GM12878 (cell line): ENCODE results near the gene LTBP4. TPM values are rescaled to one million over a fixed set of nuclear protein-coding genes. Genes with fewer than 3 reads are reported as not detected.

Experiments
- CBFB ChIP-seq: IDR thresholded peaks from 2 replicates; pipeline ENCODE4 v1.6.1; 2016; ENCODE audit warnings: antibody characterized with exemption, low read depth
- CEBPB ChIP-seq, 2 experiments: fragments of 150-350 bp in 1 of 2; IDR thresholded peaks; 2 replicates each; pipeline ENCODE4 v1.6.1; 2012 to 2014; ENCODE audit warnings: low read depth in 2 of 2, low read length in 2 of 2, borderline replicate concordance in 1 of 2, inconsistent platforms in 1 of 2
- EP300 ChIP-seq, 2 experiments: fragments of 150-350 bp in 1 of 2; IDR thresholded peaks; 2 replicates each; pipeline ENCODE4 v1.6.1; 2011 to 2012; ENCODE audit warnings: low read depth in 2 of 2, low read length in 2 of 2, borderline replicate concordance in 1 of 2, improper control_type of control experiment in 1 of 2, inconsistent platforms in 1 of 2; ENCODE audit not compliant: control insufficient read depth in 1 of 2
- HCFC1 ChIP-seq: fragments of 150-350 bp; IDR thresholded peaks from 2 replicates; pipeline ENCODE4 v1.6.1; 2014; ENCODE audit warnings: low read length
- HDAC6 ChIP-seq: fragments of 200-600 bp; sonication (generic); IDR thresholded peaks from one replicate; pipeline ENCODE4 v1.8.0; 2017; ENCODE audit warnings: antibody characterized with exemption; ENCODE audit not compliant: unreplicated experiment
- IRF3 ChIP-seq: fragments of 450-650 bp; IDR thresholded peaks from 2 replicates; pipeline ENCODE4 v1.6.1; 2014; ENCODE audit warnings: mild to moderate bottlenecking
- KDM1A ChIP-seq: fragments of 200-600 bp; sonication (generic); IDR thresholded peaks from 2 replicates; pipeline ENCODE4 v1.6.1; 2016; ENCODE audit warnings: borderline replicate concordance
- MEF2A ChIP-seq: IDR thresholded peaks from 2 replicates; pipeline ENCODE4 v1.6.1; 2011; ENCODE audit warnings: low read depth, mild to moderate bottlenecking, low read length, moderate library complexity; ENCODE audit not compliant: insufficient read depth
- MLLT1 ChIP-seq: fragments of 450-650 bp; IDR thresholded peaks from 2 replicates; pipeline ENCODE4 v1.6.1; 2016; ENCODE audit warnings: mild to moderate bottlenecking
- MYB ChIP-seq: fragments of 150-350 bp; IDR thresholded peaks from 2 replicates; pipeline ENCODE4 v1.6.1; 2014; ENCODE audit warnings: mild to moderate bottlenecking, low read depth, low read length, borderline replicate concordance
- POLR2AphosphoS2 ChIP-seq: IDR thresholded peaks from 2 replicates; pipeline ENCODE4 v1.6.1; 2011; ENCODE audit warnings: low read depth, mild to moderate bottlenecking, low read length, improper control_type of control experiment, moderate library complexity
- POU2F2 ChIP-seq: IDR thresholded peaks from 3 replicates; pipeline ENCODE4 v1.6.1; 2011; ENCODE audit warnings: low read depth, mild to moderate bottlenecking, low read length, borderline replicate concordance
- RAD51 ChIP-seq: fragments of 450-650 bp; IDR thresholded peaks from 2 replicates; pipeline ENCODE4 v1.6.1; 2016; ENCODE audit warnings: moderate library complexity, mild to moderate bottlenecking, inconsistent platforms
- REST ChIP-seq: IDR thresholded peaks from 2 replicates; pipeline ENCODE4 v1.6.1; 2012; ENCODE audit warnings: mild to moderate bottlenecking, low read depth, low read length
- SMC3 ChIP-seq: IDR thresholded peaks from 2 replicates; pipeline ENCODE4 v1.6.1; 2011; ENCODE audit warnings: low read length, improper control_type of control experiment, borderline replicate concordance
- TBL1XR1 ChIP-seq: IDR thresholded peaks from 2 replicates; pipeline ENCODE4 v1.6.1; 2012; ENCODE audit warnings: low read depth, low read length, improper control_type of control experiment
- TCF12 ChIP-seq: IDR thresholded peaks from 2 replicates; pipeline ENCODE4 v1.6.1; 2011; ENCODE audit warnings: low read depth, mild to moderate bottlenecking, low read length
- ZNF207 ChIP-seq: fragments of 450-650 bp; IDR thresholded peaks from 2 replicates; pipeline ENCODE4 v1.6.1; 2014; ENCODE audit warnings: antibody characterized with exemption, mild to moderate bottlenecking, borderline replicate concordance
- ZNF274 ChIP-seq: IDR thresholded peaks from one replicate; pipeline ENCODE4 v1.8.0; 2011; ENCODE audit not compliant: insufficient read length, insufficient read depth
- polyA plus RNA-seq, 11 experiments: library from polyadenylated mRNA; depleted of rRNA in 4 of 11; unstranded in 6 of 11; stranded (reverse) in 5 of 11; fragments of >200 nt; fragmentation: Nextera tagmentation in 4 of 11; fragmentation: Illumina TruSeq in 1 of 11; extraction: Ambion mirVana in 4 of 11; extraction: Trizol in 1 of 11; gene quantifications; 1 replicate in 1 of 11; 2 replicates in 10 of 11; pipeline versions ENCODE4 v1.2.1 to v1.2.3, GENCODE V29; 2011 to 2016; ENCODE audit warnings: inconsistent platforms in 2 of 11, missing spikeins in 2 of 11, low read depth in 1 of 11
- total RNA-seq, 4 experiments: library from RNA; depleted of rRNA in 3 of 4; stranded (reverse); fragments of >200 nt in 3 of 4; fragmentation: Illumina TruSeq in 1 of 4; extraction: Trizol in 1 of 4; gene quantifications; 2 replicates each; pipeline versions ENCODE4 v1.2.1 to v1.2.3, GENCODE V29; 2013 to 2021
- TF ChIP-seq, protein P1 (sequence below): IDR thresholded peaks from 2 replicates; pipeline ENCODE4 v1.6.1; 2012; ENCODE audit warnings: low read depth, low read length, improper control_type of control experiment
- TF ChIP-seq, protein P2 (sequence below): IDR thresholded peaks from 2 replicates; pipeline ENCODE4 v1.6.1; 2012; ENCODE audit warnings: low read depth, low read length, improper control_type of control experiment

Gene LTBP4
- total and polyA plus RNA-seq, 10 of the 15 experiments (the other 5 are each of a cell fraction or from before 2014, with no cell fraction given) = 0.09 to 34.6 (median 8.5) TPM; not detected in 1

DNA sequence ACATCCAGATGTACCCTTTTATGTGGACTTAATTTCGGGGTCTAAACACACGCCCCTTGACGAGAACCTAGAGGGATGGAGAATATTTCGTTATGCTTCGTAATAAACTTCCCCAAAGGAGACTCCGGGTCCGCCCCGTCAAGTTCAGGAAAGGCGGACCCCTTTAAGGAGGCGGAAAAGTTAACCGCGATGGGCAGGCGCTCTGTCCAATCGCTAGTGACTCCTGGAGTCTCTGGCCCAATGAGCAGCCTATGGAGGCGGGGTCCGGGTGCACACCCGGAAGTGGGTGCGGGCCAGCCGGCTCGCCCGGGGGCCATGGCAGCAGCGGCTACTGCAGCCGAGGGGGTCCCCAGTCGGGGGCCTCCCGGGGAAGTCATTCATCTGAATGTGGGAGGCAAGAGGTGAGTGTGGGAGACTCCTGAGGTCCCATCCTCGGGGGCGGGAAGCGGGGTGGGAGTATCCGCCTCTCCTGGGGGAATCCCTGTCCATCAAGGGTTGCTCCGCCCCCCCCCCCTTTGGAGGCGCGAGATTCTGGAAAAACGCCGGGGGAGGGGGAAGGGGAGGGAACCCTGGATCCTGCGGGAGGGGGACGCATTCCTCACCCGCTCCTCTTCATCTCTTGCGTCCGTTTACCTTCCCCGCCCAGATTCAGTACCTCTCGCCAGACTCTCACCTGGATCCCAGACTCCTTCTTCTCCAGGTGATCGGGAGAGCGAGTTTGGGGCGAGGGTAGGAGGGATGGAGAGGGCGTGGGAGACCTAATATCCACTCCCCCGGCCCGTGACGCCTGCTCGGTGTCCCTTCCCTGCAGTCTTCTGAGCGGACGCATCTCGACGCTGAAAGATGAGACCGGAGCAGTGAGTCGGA is 24.4 kb upstream of the LTBP4 start, which contains the start of gene SHKBP1 (continued):
- peak; percentile 96 for TF ChIP-seq IRF3
- TF ChIP-seq EP300 (IDR thresholded peaks at IDR 0.05; ENCODE audit: borderline replicate concordance in 1 of 2, control insufficient read depth in 1 of 2, low read depth in 2 of 2, low read length in 2 of 2) = no peak
- TF ChIP-seq TCF12 = 0 out of 2 replicates have a peak, but pooled peaks have one; percentile 21
- TF ChIP-seq, protein P1, sequence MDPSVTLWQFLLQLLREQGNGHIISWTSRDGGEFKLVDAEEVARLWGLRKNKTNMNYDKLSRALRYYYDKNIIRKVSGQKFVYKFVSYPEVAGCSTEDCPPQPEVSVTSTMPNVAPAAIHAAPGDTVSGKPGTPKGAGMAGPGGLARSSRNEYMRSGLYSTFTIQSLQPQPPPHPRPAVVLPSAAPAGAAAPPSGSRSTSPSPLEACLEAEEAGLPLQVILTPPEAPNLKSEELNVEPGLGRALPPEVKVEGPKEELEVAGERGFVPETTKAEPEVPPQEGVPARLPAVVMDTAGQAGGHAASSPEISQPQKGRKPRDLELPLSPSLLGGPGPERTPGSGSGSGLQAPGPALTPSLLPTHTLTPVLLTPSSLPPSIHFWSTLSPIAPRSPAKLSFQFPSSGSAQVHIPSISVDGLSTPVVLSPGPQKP = peak; percentile 76
- no peak for TF ChIP-seq ZNF274
- no peak for TF ChIP-seq KDM1A
- TF ChIP-seq CEBPB (IDR thresholded peaks at IDR 0.05; ENCODE audit: borderline replicate concordance in 1 of 2, low read depth in 2 of 2, low read length in 2 of 2) = no peak
- TF ChIP-seq HDAC6 = no peak
- no peak for TF ChIP-seq REST
- TF ChIP-seq MEF2A = no peak
- no peak for TF ChIP-seq TBL1XR1
- TF ChIP-seq, protein P2, sequence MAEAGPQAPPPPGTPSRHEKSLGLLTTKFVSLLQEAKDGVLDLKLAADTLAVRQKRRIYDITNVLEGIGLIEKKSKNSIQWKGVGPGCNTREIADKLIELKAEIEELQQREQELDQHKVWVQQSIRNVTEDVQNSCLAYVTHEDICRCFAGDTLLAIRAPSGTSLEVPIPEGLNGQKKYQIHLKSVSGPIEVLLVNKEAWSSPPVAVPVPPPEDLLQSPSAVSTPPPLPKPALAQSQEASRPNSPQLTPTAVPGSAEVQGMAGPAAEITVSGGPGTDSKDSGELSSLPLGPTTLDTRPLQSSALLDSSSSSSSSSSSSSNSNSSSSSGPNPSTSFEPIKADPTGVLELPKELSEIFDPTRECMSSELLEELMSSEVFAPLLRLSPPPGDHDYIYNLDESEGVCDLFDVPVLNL = no peak
- no peak for TF ChIP-seq SMC3
- TF ChIP-seq POU2F2 = no peak
- TF ChIP-seq HCFC1 = 0 out of 2 replicates have a peak, but pooled peaks have one; percentile 34
- 0 out of 2 replicates have a peak, but pooled peaks have one; percentile 21 for TF ChIP-seq POLR2AphosphoS2
- no peak for TF ChIP-seq ZNF207
- TF ChIP-seq MLLT1 = no peak
- no peak for TF ChIP-seq RAD51
- TF ChIP-seq CBFB = peak; percentile 61; the same call in 1 of the 2 replicates
- TF ChIP-seq MYB = no peak
